ENCODE measurements around the gene FETUB.
A peak's percentile ranks its signal among the peaks of the same experiment; 100 is the strongest.

GRCh38 chr3:186614597-186615483, 25.4 kb upstream of the FETUB start:
- TF ChIP-seq CTCF (IDR thresholded peaks at IDR 0.05) (peak; percentile 71), POLR2A (IDR thresholded peaks at IDR 0.05; ENCODE audit: low read length) (no peak), ZNF302 (CRISPR knock-in tag; IDR thresholded peaks at IDR 0.05) (no peak), RCOR1 (IDR thresholded peaks at IDR 0.05; ENCODE audit: low read depth, low read length) (no peak), JUNB (IDR thresholded peaks at IDR 0.05) (no peak), MAX (IDR thresholded peaks at IDR 0.05) (peak; percentile 45; the same call in 1 of the 2 replicates), SREBF2 (IDR thresholded peaks at IDR 0.05) (no peak), REST (IDR thresholded peaks at IDR 0.05) (no peak), PBX3 (IDR thresholded peaks at IDR 0.05) (no peak), MAFK (IDR thresholded peaks at IDR 0.05; ENCODE audit: partially characterized antibody) (no peak), EP300 (IDR thresholded peaks at IDR 0.05) (no peak), CBX8 (IDR thresholded peaks at IDR 0.05) (no peak), SMC3 (IDR thresholded peaks at IDR 0.05) (peak; percentile 64), POLR2AphosphoS2 (conservative IDR thresholded peaks at IDR 0.05; ENCODE audit: low read length) (no peak)
